Mesenchymal stem cell (in vitro differentiated cells and primary cell): ENCODE results near the gene SLC6A3.

ENCODE experiments used
- DNase-seq: peaks from one replicate; pipeline ENCODE4 v3.0.0-alpha.2; 2013
- H2AFZ ChIP-seq: one replicate; pipeline ENCODE4 v1.6.1; 2013; ENCODE audit warnings: low read depth, mild to moderate bottlenecking, control low read depth, inconsistent platforms, low read length, moderate library complexity
- H2AK5ac ChIP-seq: 2 replicates; pipeline ENCODE4 v1.6.1; 2013; ENCODE audit warnings: low read length, moderate library complexity, mild to moderate bottlenecking, inconsistent platforms; ENCODE audit not compliant: severe bottlenecking
- H2BK120ac ChIP-seq: one replicate; pipeline ENCODE4 v1.6.1; 2013; ENCODE audit warnings: low read depth, mild to moderate bottlenecking, inconsistent platforms, low read length, moderate library complexity
- H2BK12ac ChIP-seq, 2 experiments: one replicate each; pipeline ENCODE4 v1.6.1; 2013; ENCODE audit warnings: inconsistent platforms in 2 of 2, low read length in 2 of 2, mild to moderate bottlenecking in 2 of 2, moderate library complexity in 2 of 2, control low read depth in 1 of 2
- H2BK15ac ChIP-seq: one replicate; pipeline ENCODE4 v1.6.1; 2013; ENCODE audit warnings: mild to moderate bottlenecking, low read depth, inconsistent platforms; ENCODE audit not compliant: poor library complexity, severe bottlenecking
- H2BK5ac ChIP-seq: 2 replicates; pipeline ENCODE4 v1.6.1; 2013; ENCODE audit warnings: low read depth, mild to moderate bottlenecking, low read length, control low read depth, inconsistent platforms; ENCODE audit not compliant: poor library complexity, severe bottlenecking
- H3K14ac ChIP-seq, 2 experiments: one replicate each; pipeline ENCODE4 v1.6.1; 2013; ENCODE audit warnings: inconsistent platforms in 2 of 2, low read length in 2 of 2, control low read depth in 1 of 2, mild to moderate bottlenecking in 1 of 2, moderate library complexity in 1 of 2
- H3K18ac ChIP-seq, 2 experiments: one replicate each; pipeline ENCODE4 v1.6.1; 2013; ENCODE audit warnings: inconsistent platforms in 2 of 2, low read length in 2 of 2, control low read depth in 1 of 2, low read depth in 1 of 2, mild to moderate bottlenecking in 1 of 2
- H3K23ac ChIP-seq, 2 experiments: one replicate each; pipeline ENCODE4 v1.6.1; 2013; ENCODE audit warnings: inconsistent platforms in 2 of 2, low read length in 2 of 2, mild to moderate bottlenecking in 2 of 2, moderate library complexity in 2 of 2, control low read depth in 1 of 2
- H3K27ac ChIP-seq: 2 replicates; pipeline ENCODE4 v1.5.1; 2013; ENCODE audit warnings: mild to moderate bottlenecking, moderate library complexity, low read length, control low read depth, inconsistent platforms; ENCODE audit not compliant: poor library complexity, severe bottlenecking
- H3K27me3 ChIP-seq, 2 experiments: 2 replicates each; pipeline versions ENCODE4 v1.6.1 to v1.7.0; 2013; ENCODE audit warnings: low read length in 2 of 2, mild to moderate bottlenecking in 2 of 2, moderate library complexity in 2 of 2, control low read depth in 1 of 2, inconsistent platforms in 1 of 2; ENCODE audit not compliant: control insufficient read depth in 1 of 2, insufficient read depth in 1 of 2
- H3K36me3 ChIP-seq, 2 experiments: 2 replicates each; pipeline versions ENCODE4 v1.6.1 to v1.7.0; 2013; ENCODE audit warnings: low read length in 2 of 2, control low read depth in 1 of 2, inconsistent platforms in 1 of 2, low read depth in 1 of 2, mild to moderate bottlenecking in 1 of 2; ENCODE audit not compliant: insufficient read depth in 2 of 2, control insufficient read depth in 1 of 2
- H3K4ac ChIP-seq, 2 experiments: one replicate each; pipeline ENCODE4 v1.6.1; 2013; ENCODE audit warnings: inconsistent platforms in 2 of 2, low read length in 2 of 2, mild to moderate bottlenecking in 2 of 2, moderate library complexity in 2 of 2, control low read depth in 1 of 2, low read depth in 1 of 2
- H3K4me1 ChIP-seq: 2 replicates; pipeline ENCODE4 v1.6.1; 2013; ENCODE audit warnings: low read depth, low read length, control low read depth; ENCODE audit not compliant: control insufficient read depth, insufficient read depth
- H3K4me2 ChIP-seq: 2 replicates; pipeline ENCODE4 v1.6.1; 2013; ENCODE audit warnings: low read length, mild to moderate bottlenecking, inconsistent platforms; ENCODE audit not compliant: poor library complexity, severe bottlenecking
- H3K4me3 ChIP-seq, 2 experiments: 2 replicates each; pipeline versions ENCODE4 v1.5.1 to v1.7.0; 2013; ENCODE audit warnings: low read length in 2 of 2, mild to moderate bottlenecking in 2 of 2, control low read depth in 1 of 2, low read depth in 1 of 2; ENCODE audit not compliant: insufficient read depth in 1 of 2
- H3K79me1 ChIP-seq: replicated peaks from 2 replicates; pipeline ENCODE4 v1.6.1; 2013; ENCODE audit warnings: mild to moderate bottlenecking, control low read depth, low read length, inconsistent platforms; ENCODE audit not compliant: poor library complexity, severe bottlenecking
- H3K9ac ChIP-seq: 2 replicates; pipeline ENCODE4 v1.7.0; 2013; ENCODE audit warnings: mild to moderate bottlenecking, low read length, moderate library complexity
- H3K9me3 ChIP-seq: 2 replicates; pipeline ENCODE4 v1.7.0; 2013; ENCODE audit warnings: mild to moderate bottlenecking, low read length; ENCODE audit not compliant: control insufficient read depth
- H4K8ac ChIP-seq: one replicate; pipeline ENCODE4 v1.6.1; 2013; ENCODE audit warnings: inconsistent platforms, mild to moderate bottlenecking, low read length, moderate library complexity
- H4K91ac ChIP-seq: one replicate; pipeline ENCODE4 v1.6.1; 2013; ENCODE audit warnings: mild to moderate bottlenecking, low read length, inconsistent platforms
- WGBS: methylation state at CpG from one replicate; pipeline ENCODE4 v1.1.7; 2013; ENCODE audit warnings: mixed read lengths; 5-methylcytosine and 5-hydroxymethylcytosine counted together

SLC6A3 gene

GRCh38 chr5:1359713-1360112 is 85.5 kb downstream of the SLC6A3 start:
- H2AFZ ChIP-seq: no peak overlapping the region
- H3K36me3 ChIP-seq: no peaks in the 10 kb centered on the region
- H3K4me3 ChIP-seq: no peak overlapping the region
- H3K4me2 ChIP-seq: no peak overlapping the region
- no peak for DNase-seq
- no peak overlapping the region for H3K9ac ChIP-seq
- no peak overlapping the region for H2BK12ac ChIP-seq
- no peak overlapping the region for H3K4ac ChIP-seq
- H3K9me3 ChIP-seq: no peaks in the 10 kb centered on the region
- peaks cover 38 to 91% of the 10 kb centered on the region in 2 experiments for H3K27me3 ChIP-seq
- H2BK120ac ChIP-seq: no peak overlapping the region
- no peak overlapping the region for H3K27ac ChIP-seq
- no peak overlapping the region for H2AK5ac ChIP-seq
- no peak overlapping the region for H3K14ac ChIP-seq
- H3K79me1 ChIP-seq: no peaks in the 10 kb centered on the region
- H2BK5ac ChIP-seq: no peak overlapping the region
- WGBS: 82% methylated on average over 8 of the region's 11 CpGs
- H3K23ac ChIP-seq: no peak overlapping the region
- no peak overlapping the region for H2BK15ac ChIP-seq
- no peak overlapping the region for H4K91ac ChIP-seq
- no peaks in the 10 kb centered on the region for H3K4me1 ChIP-seq
- no peak overlapping the region for H4K8ac ChIP-seq
- H3K18ac ChIP-seq: no peak overlapping the region

- Histone ChIP-seq H3K23ac (no peak overlapping the region), H3K4me3 (peak overlapping the region in 1 of 2 experiments; percentile 3), H3K4me1 (no peaks in the 10 kb centered on the region), H3K18ac (no peak overlapping the region), H2BK5ac (no peak overlapping the region), H3K4ac (no peak overlapping the region), H4K91ac (no peak overlapping the region), H3K27me3 (peaks cover 35 to 90% of the 10 kb centered on the region in 2 experiments), H3K27ac (no peak overlapping the region), H3K14ac (no peak overlapping the region), H2AK5ac (no peak overlapping the region), H3K9ac (no peak overlapping the region), H3K4me2 (no peak overlapping the region), H3K9me3 (no peaks in the 10 kb centered on the region), H3K79me1 (no peaks in the 10 kb centered on the region), H2AFZ (no peak overlapping the region), H4K8ac (no peak overlapping the region), H2BK120ac (no peak overlapping the region), H2BK15ac (no peak overlapping the region), H2BK12ac (no peak overlapping the region), H3K36me3 (no peaks in the 10 kb centered on the region)
- DNase-seq: no peak
- WGBS: 84% methylated on average over 31 of the region's 31 CpGs
Observed at GRCh38 chr5:1359031-1359645, 86.1 kb downstream of the SLC6A3 start.

- Histone ChIP-seq H2BK15ac (no peak overlapping the region), H3K27ac (no peak overlapping the region), H3K14ac (no peak overlapping the region), H3K4ac (no peak overlapping the region), H3K4me1 (no peaks in the 10 kb centered on the region), H2BK5ac (no peak overlapping the region), H3K36me3 (no peaks in the 10 kb centered on the region), H3K23ac (no peak overlapping the region), H2AK5ac (no peak overlapping the region), H3K9me3 (no peaks in the 10 kb centered on the region), H3K79me1 (no peaks in the 10 kb centered on the region), H3K4me2 (no peak overlapping the region), H2BK120ac (no peak overlapping the region), H3K18ac (no peak overlapping the region), H3K4me3 (peak overlapping the region in 1 of 2 experiments; percentile 3), H3K27me3 (peaks cover 31 to 90% of the 10 kb centered on the region in 2 experiments), H4K8ac (no peak overlapping the region), H4K91ac (no peak overlapping the region), H2AFZ (no peak overlapping the region), H3K9ac (no peak overlapping the region), H2BK12ac (no peak overlapping the region)
- 78% methylated on average over 10 of the region's 10 CpGs for WGBS
- DNase-seq: no peak
Observed at GRCh38 chr5:1358726-1359025, 86.6 kb downstream of the SLC6A3 start.

GRCh38 chr5:1357946-1358725 is 87.1 kb downstream of the SLC6A3 start:
- H2BK12ac ChIP-seq: no peak overlapping the region
- no peak overlapping the region for H3K4me3 ChIP-seq
- H3K9ac ChIP-seq: no peak overlapping the region
- 92% methylated on average over 25 of the region's 25 CpGs for WGBS
- no peaks in the 10 kb centered on the region for H3K4me1 ChIP-seq
- no peak overlapping the region for H2BK5ac ChIP-seq
- H3K23ac ChIP-seq: no peak overlapping the region
- no peaks in the 10 kb centered on the region for H3K79me1 ChIP-seq
- H2AFZ ChIP-seq: no peak overlapping the region
- H2BK15ac ChIP-seq: no peak overlapping the region
- H3K14ac ChIP-seq: no peak overlapping the region
- H4K91ac ChIP-seq: no peak overlapping the region
- no peak overlapping the region for H2AK5ac ChIP-seq
- no peak for DNase-seq
- H3K4me2 ChIP-seq: no peak overlapping the region
- no peak overlapping the region for H3K27ac ChIP-seq
- no peak overlapping the region for H2BK120ac ChIP-seq
- no peaks in the 10 kb centered on the region for H3K9me3 ChIP-seq
- no peak overlapping the region for H3K4ac ChIP-seq
- no peak overlapping the region for H4K8ac ChIP-seq
- H3K27me3 ChIP-seq: peaks cover 26 to 88% of the 10 kb centered on the region in 2 experiments
- H3K36me3 ChIP-seq: no peaks in the 10 kb centered on the region
- H3K18ac ChIP-seq: no peak overlapping the region
